Measurements from ENCODE around the gene KRTAP5-8. TPM values are rescaled to one million over a fixed set of nuclear protein-coding genes. Genes with fewer than 3 reads are reported as not detected.

The KRTAP5-8 gene
- total RNA-seq, 1 experiment from 2014 or later = not detected

Other genes starting within 250 kb of the KRTAP5-8 start
- gene DHCR7, start 89.6 kb upstream of the KRTAP5-8 start, total RNA-seq (2014; rRNA removed) = 125 and 127 TPM in 2 replicates
- 64.8 and 70.7 TPM in 2 replicates for gene NADSYN1, start 84.8 kb upstream of the KRTAP5-8 start, total RNA-seq (2014; rRNA removed)
- gene KRTAP5-7, start 10.8 kb upstream of the KRTAP5-8 start, total RNA-seq (2014; rRNA removed) = not detected in 2 replicates
- gene KRTAP5-9, start 10.4 kb downstream of the KRTAP5-8 start, total RNA-seq (2014; rRNA removed) = not detected in 2 replicates
- gene KRTAP5-10, start 27.5 kb downstream of the KRTAP5-8 start, total RNA-seq (2014; rRNA removed) = not detected in 2 replicates
- not detected in 2 replicates for gene KRTAP5-11, start 44.9 kb downstream of the KRTAP5-8 start, total RNA-seq (2014; rRNA removed)